Gastroesophageal sphincter (tissue), 4 donors: Measurements from ENCODE around the gene RAB26. TPM values are rescaled to one million over a fixed set of nuclear protein-coding genes. Genes with fewer than 3 reads are reported as not detected.

ENCODE experiments used
- ATAC-seq: fragments of 150-250 bp; one replicate; pipeline ENCODE4 v1.9.1; 2016; ENCODE audit warnings: mild to moderate bottlenecking, moderate library complexity
- H3K27ac ChIP-seq, 4 donors: fragments of 200-600 bp; sonication (generic) in 3 of 4; 1 replicate in 3 of 4; 2 replicates in 1 of 4; pipeline ENCODE4 v1.5.1; 2016 to 2019
- H3K27me3 ChIP-seq: fragments of 200-600 bp; sonication (generic); one replicate; pipeline ENCODE4 v1.5.1; 2019
- H3K36me3 ChIP-seq, 2 donors: fragments of 200-600 bp; sonication (generic); one replicate each; pipeline ENCODE4 v1.5.1; 2019; ENCODE audit warnings: control low read depth in 1 of 2
- H3K4me1 ChIP-seq, 3 donors: fragments of 200-600 bp; sonication (generic); 1 replicate in 2 of 3; 2 replicates in 1 of 3; pipeline ENCODE4 v1.5.1; 2016 to 2019; ENCODE audit warnings: control low read depth in 2 of 3
- H3K4me3 ChIP-seq, 2 donors: fragments of 200-600 bp; sonication (generic); one replicate each; pipeline ENCODE4 v1.5.1; 2019; ENCODE audit warnings: mild to moderate bottlenecking in 1 of 2, moderate library complexity in 1 of 2
- H3K9me3 ChIP-seq, 3 donors: fragments of 200-600 bp; sonication (generic); one replicate each; pipeline ENCODE4 v1.5.1; 2017 to 2019; ENCODE audit warnings: control low read depth in 2 of 3
- CTCF ChIP-seq, 4 experiments: fragments of 200-600 bp in 2 of 4; fragments of 450-650 bp in 2 of 4; sonication (generic) in 1 of 4; IDR thresholded peaks; one replicate each; pipeline ENCODE4 v1.5.1; 2017 to 2019; ENCODE audit warnings: antibody characterized with exemption in 4 of 4, mild to moderate bottlenecking in 2 of 4, moderate library complexity in 2 of 4
- EP300 ChIP-seq: sonication (generic); formaldehyde crosslinking; IDR thresholded peaks from one replicate; pipeline ENCODE4 v1.6.1; 2017; ENCODE audit warnings: antibody characterized with exemption, mild to moderate bottlenecking
- POLR2A ChIP-seq, 2 donors: fragments of 450-650 bp; IDR thresholded peaks; one replicate each; pipeline ENCODE4 v1.6.1; 2017; ENCODE audit warnings: antibody characterized with exemption in 2 of 2, mild to moderate bottlenecking in 2 of 2, moderate library complexity in 1 of 2
- POLR2AphosphoS5 ChIP-seq: sonication (generic); formaldehyde crosslinking; IDR thresholded peaks from one replicate; pipeline ENCODE4 v1.6.1; 2017; ENCODE audit warnings: antibody characterized with exemption
- WGBS, 2 donors: methylation state at CpG; one replicate each; pipeline ENCODE4 v1.1.5; 2018; ENCODE audit warnings: low coverage in 1 of 2; 5-methylcytosine and 5-hydroxymethylcytosine counted together
- total RNA-seq, 4 donors: library from RNA; depleted of rRNA; stranded (reverse); fragments of >200 nt; gene quantifications; one replicate each; pipeline ENCODE4 v1.1.0, GENCODE V29; 2016

Gene RAB26
- total RNA-seq, 4 donors from 2014 or later: 0.39 to 1.0 TPM; not detected in 2

- Histone ChIP-seq H3K27ac (no peak overlapping the region), H3K36me3 (peaks cover 0 to 49% of the 10 kb centered on the region in 2 donors), H3K4me1 (peaks cover 0 to 6% (median 0%) of the 10 kb centered on the region in 3 donors), H3K4me3 (no peak overlapping the region), H3K9me3 (no peaks in the 10 kb centered on the region), H3K27me3 (peaks cover 12% of the 10 kb centered on the region)
- ATAC-seq: peak; percentile 39
- TF ChIP-seq POLR2A (IDR thresholded peaks at IDR 0.05): peak in 1 of 2 donors; percentile 9
- TF ChIP-seq EP300: no peak
- no peak for TF ChIP-seq POLR2AphosphoS5
- no peak for TF ChIP-seq CTCF (IDR thresholded peaks at IDR 0.05)
- 73% methylated on average over 3 of the region's 106 CpGs; no CpG with 5 or more reads in 1 of the 2 donors for WGBS, 2 donors
Observed at GRCh38 chr16:2178321-2179106, 30.1 kb downstream of the RAB26 start.

GRCh38 chr16:2179107-2179501 is 30.7 kb downstream of the RAB26 start:
- no peaks in the 10 kb centered on the region for H3K9me3 ChIP-seq
- H3K4me3 ChIP-seq: no peak overlapping the region
- H3K36me3 ChIP-seq: peaks cover 0 to 43% of the 10 kb centered on the region in 2 donors
- no peak overlapping the region for H3K27ac ChIP-seq
- H3K27me3 ChIP-seq: peaks cover 12% of the 10 kb centered on the region
- no CpG with 5 or more reads among the region's 50 CpGs for WGBS, 2 donors
- no peak for TF ChIP-seq POLR2A (IDR thresholded peaks at IDR 0.05)
- TF ChIP-seq POLR2AphosphoS5: no peak
- no peak for TF ChIP-seq EP300
- TF ChIP-seq CTCF (IDR thresholded peaks at IDR 0.05): no peak
- H3K4me1 ChIP-seq: peaks cover 0 to 6% (median 0%) of the 10 kb centered on the region in 3 donors
- ATAC-seq: peak; percentile 8

- peaks cover 0 to 6% (median 0%) of the 10 kb centered on the region in 3 donors for H3K4me1 ChIP-seq
- H3K27me3 ChIP-seq: peaks cover 12% of the 10 kb centered on the region
- H3K9me3 ChIP-seq: no peaks in the 10 kb centered on the region
- H3K36me3 ChIP-seq: peaks cover 0 to 38% of the 10 kb centered on the region in 2 donors
- no peak for TF ChIP-seq CTCF (IDR thresholded peaks at IDR 0.05)
- no peak for TF ChIP-seq EP300
- TF ChIP-seq POLR2A (IDR thresholded peaks at IDR 0.05): no peak
- no peak for TF ChIP-seq POLR2AphosphoS5
- WGBS, 2 donors: no CpG with 5 or more reads among the region's 31 CpGs
- H3K27ac ChIP-seq: no peak overlapping the region
- H3K4me3 ChIP-seq: no peak overlapping the region
- no peak for ATAC-seq
Observed at GRCh38 chr16:2179576-2179975, 31.2 kb downstream of the RAB26 start.

- Histone ChIP-seq H3K27me3 (peaks cover 12% of the 10 kb centered on the region), H3K27ac (no peak overlapping the region), H3K4me1 (peaks cover 0 to 6% (median 0%) of the 10 kb centered on the region in 3 donors), H3K9me3 (no peaks in the 10 kb centered on the region), H3K4me3 (no peak overlapping the region), H3K36me3 (peaks cover 0 to 29% of the 10 kb centered on the region in 2 donors)
- TF ChIP-seq POLR2AphosphoS5: no peak
- TF ChIP-seq POLR2A (IDR thresholded peaks at IDR 0.05): no peak
- TF ChIP-seq CTCF (IDR thresholded peaks at IDR 0.05): no peak
- TF ChIP-seq EP300: no peak
- WGBS, 2 donors: no CpG with 5 or more reads among the region's 43 CpGs
- no peak for ATAC-seq
Observed at GRCh38 chr16:2180461-2180860, 32.0 kb downstream of the RAB26 start.
